Measurements from ENCODE around the gene C3orf18.

GRCh38 chr3:50533807-50534461 lies 33.6 kb downstream of the C3orf18 start:
- TF ChIP-seq CTCF (IDR thresholded peaks at IDR 0.05; ENCODE audit: insufficient read depth, low read depth, low read length) (no peak), EZH2 (IDR thresholded peaks at IDR 0.05; ENCODE audit: insufficient read depth, low read length) (no peak)
